Esophagus muscularis mucosa (tissue), 4 donors: ENCODE measurements around the gene RPL6. TPM values are rescaled to one million over a fixed set of nuclear protein-coding genes. Genes with fewer than 3 reads are reported as not detected.
"Not testable (repeated sequence)": the region's sequence is repeated elsewhere in the genome, so short reads cannot be mapped to it uniquely, and the experiment has no call there.

Source experiments
- DNase-seq: peaks from one replicate; pipeline ENCODE4 v3.0.0-alpha.2; 2017; ENCODE audit errors: extremely low spot score
- H3K27ac ChIP-seq, 4 donors: fragments of 200-600 bp; sonication (generic); replicated peaks in 1 of 4; 1 replicate in 3 of 4; 2 replicates in 1 of 4; pipeline ENCODE4 v1.5.1; 2016 to 2019; ENCODE audit warnings: mild to moderate bottlenecking in 1 of 4
- H3K27me3 ChIP-seq, 4 donors: fragments of 200-600 bp; sonication (generic); one replicate each; pipeline versions ENCODE4 v1.5.1 to v1.6.0; 2016 to 2019
- H3K36me3 ChIP-seq, 4 donors: fragments of 200-600 bp; sonication (generic); one replicate each; pipeline ENCODE4 v1.5.1; 2016 to 2019
- H3K4me1 ChIP-seq, 4 donors: fragments of 200-600 bp; sonication (generic); one replicate each; pipeline ENCODE4 v1.5.1; 2016 to 2019
- H3K4me3 ChIP-seq, 4 donors: fragments of 200-600 bp; sonication (generic); 1 replicate in 2 of 4; 2 replicates in 2 of 4; pipeline ENCODE4 v1.5.1; 2016 to 2019; ENCODE audit warnings: mild to moderate bottlenecking in 4 of 4, moderate library complexity in 1 of 4
- H3K9me3 ChIP-seq, 4 donors: fragments of 200-600 bp; sonication (generic); 1 replicate in 3 of 4; 2 replicates in 1 of 4; pipeline ENCODE4 v1.5.1; 2016 to 2019
- EP300 ChIP-seq: sonication (generic); formaldehyde crosslinking; IDR thresholded peaks from one replicate; pipeline ENCODE4 v1.6.1; 2017; ENCODE audit warnings: antibody characterized with exemption
- POLR2A ChIP-seq: fragments of 450-650 bp; IDR thresholded peaks from one replicate; pipeline ENCODE4 v1.6.1; 2017; ENCODE audit warnings: antibody characterized with exemption, moderate library complexity, mild to moderate bottlenecking, low read depth
- POLR2AphosphoS5 ChIP-seq, 2 donors: sonication (generic); formaldehyde crosslinking; IDR thresholded peaks; one replicate each; pipeline ENCODE4 v1.6.1; 2017; ENCODE audit warnings: antibody characterized with exemption in 2 of 2
- WGBS: methylation state at CpG from one replicate; pipeline ENCODE4 v1.1.5; 2018; 5-methylcytosine and 5-hydroxymethylcytosine counted together
- intact Hi-C: fragments of 100-400 bp; cut with DNase I; formaldehyde crosslinking; loops from one replicate; pipeline ENCODE4 v1.15.1; 2023
- total RNA-seq, 4 donors: library from RNA; depleted of rRNA; stranded (reverse); fragments of >200 nt; gene quantifications; one replicate each; pipeline versions ENCODE4 v1.1.0 to v1.2.1, GENCODE V29; 2016
- TF ChIP-seq, protein P1 (sequence below), 3 experiments: fragments of 200-600 bp in 2 of 3; fragments of 450-650 bp in 1 of 3; sonication (generic) in 2 of 3; IDR thresholded peaks; one replicate each; pipeline ENCODE4 v1.5.1; 2017 to 2019; ENCODE audit warnings: antibody characterized with exemption in 3 of 3, mild to moderate bottlenecking in 2 of 3, moderate library complexity in 1 of 3

Gene RPL6
- total RNA-seq, 4 donors from 2014 or later, result 946 to 1,705 (median 1,459) TPM

DNA sequence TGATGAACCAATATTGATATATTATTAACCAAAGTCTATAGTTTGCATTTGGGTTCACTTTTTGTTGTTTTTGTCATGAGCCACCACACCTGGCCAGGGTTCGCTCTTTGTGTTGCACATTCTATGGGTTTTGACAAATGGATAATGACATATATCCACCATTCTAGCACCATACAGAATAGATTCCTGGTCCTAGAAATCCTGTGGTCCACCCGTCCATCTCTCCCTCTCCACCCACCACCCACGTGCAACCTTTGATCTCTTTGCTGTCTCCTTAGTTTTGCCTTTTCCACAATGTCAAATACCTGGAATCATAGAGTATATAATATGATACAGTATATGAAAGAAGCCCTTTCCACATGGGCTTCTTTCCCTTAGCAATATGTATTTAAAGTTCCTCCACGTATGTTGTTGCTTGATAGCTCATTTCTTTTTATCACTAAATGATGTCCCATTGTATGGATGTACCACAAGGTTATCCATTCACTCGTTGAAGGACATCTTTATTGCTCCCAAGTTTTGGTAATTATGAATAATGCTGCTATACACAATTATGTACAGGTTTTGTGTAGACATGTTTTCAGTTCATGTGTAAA is 7.4 kb downstream of the RPL6 start:
- Histone ChIP-seq H3K4me1 (peaks cover under 1 to 11% (median 3%) of the 10 kb centered on the region in 4 donors), H3K4me3 (no peak overlapping the region), H3K36me3 (peaks cover 28 to 35% (median 31%) of the 10 kb centered on the region in 4 donors), H3K27ac (no peak overlapping the region), H3K9me3 (no peaks in the 10 kb centered on the region), H3K27me3 (no peaks in the 10 kb centered on the region)
- intact Hi-C loops, result no loop called here
- TF ChIP-seq, protein P1, sequence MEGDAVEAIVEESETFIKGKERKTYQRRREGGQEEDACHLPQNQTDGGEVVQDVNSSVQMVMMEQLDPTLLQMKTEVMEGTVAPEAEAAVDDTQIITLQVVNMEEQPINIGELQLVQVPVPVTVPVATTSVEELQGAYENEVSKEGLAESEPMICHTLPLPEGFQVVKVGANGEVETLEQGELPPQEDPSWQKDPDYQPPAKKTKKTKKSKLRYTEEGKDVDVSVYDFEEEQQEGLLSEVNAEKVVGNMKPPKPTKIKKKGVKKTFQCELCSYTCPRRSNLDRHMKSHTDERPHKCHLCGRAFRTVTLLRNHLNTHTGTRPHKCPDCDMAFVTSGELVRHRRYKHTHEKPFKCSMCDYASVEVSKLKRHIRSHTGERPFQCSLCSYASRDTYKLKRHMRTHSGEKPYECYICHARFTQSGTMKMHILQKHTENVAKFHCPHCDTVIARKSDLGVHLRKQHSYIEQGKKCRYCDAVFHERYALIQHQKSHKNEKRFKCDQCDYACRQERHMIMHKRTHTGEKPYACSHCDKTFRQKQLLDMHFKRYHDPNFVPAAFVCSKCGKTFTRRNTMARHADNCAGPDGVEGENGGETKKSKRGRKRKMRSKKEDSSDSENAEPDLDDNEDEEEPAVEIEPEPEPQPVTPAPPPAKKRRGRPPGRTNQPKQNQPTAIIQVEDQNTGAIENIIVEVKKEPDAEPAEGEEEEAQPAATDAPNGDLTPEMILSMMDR (IDR thresholded peaks at IDR 0.05), result no peak
- TF ChIP-seq EP300 (no peak), POLR2A (no peak), POLR2AphosphoS5 (IDR thresholded peaks at IDR 0.05) (no peak)
- 72% methylated on average over 5 of the region's 5 CpGs for WGBS
- DNase-seq, result no peak

DNA sequence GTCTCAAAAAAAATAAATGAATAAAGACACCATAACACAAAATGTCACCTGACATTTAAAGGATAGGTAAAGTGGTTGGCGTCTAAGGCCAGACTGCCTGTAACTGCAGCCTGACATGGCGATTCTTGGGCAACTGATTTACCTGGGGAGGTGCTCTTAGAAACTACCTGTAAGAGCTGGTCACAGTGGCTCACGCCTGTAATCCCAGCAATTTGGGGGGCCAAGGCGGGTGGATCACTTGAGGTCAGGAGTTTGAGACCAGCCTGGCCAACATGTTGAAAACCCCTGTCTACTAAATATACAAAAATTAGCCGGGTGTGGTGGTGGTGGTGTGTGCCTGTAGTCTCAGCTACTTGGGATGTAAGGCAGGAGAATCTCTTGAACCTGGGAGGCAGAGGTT is 8.4 kb downstream of the RPL6 start:
- no peak for TF ChIP-seq POLR2AphosphoS5 (IDR thresholded peaks at IDR 0.05)
- TF ChIP-seq, protein P1 (IDR thresholded peaks at IDR 0.05), result no peak
- no peak for TF ChIP-seq EP300
- no peak for TF ChIP-seq POLR2A
- H3K27me3 ChIP-seq, result no peaks in the 10 kb centered on the region
- no peak for DNase-seq
- H3K27ac ChIP-seq, result no peak overlapping the region
- H3K4me3 ChIP-seq, result no peak overlapping the region
- peaks cover 0 to 1% (median 0%) of the 10 kb centered on the region in 4 donors for H3K4me1 ChIP-seq
- H3K36me3 ChIP-seq, result peaks cover 18 to 26% (median 22%) of the 10 kb centered on the region in 4 donors
- no peaks in the 10 kb centered on the region for H3K9me3 ChIP-seq
- WGBS, result 88% methylated on average over 5 of the region's 5 CpGs
- intact Hi-C loops, result no loop called here

DNA sequence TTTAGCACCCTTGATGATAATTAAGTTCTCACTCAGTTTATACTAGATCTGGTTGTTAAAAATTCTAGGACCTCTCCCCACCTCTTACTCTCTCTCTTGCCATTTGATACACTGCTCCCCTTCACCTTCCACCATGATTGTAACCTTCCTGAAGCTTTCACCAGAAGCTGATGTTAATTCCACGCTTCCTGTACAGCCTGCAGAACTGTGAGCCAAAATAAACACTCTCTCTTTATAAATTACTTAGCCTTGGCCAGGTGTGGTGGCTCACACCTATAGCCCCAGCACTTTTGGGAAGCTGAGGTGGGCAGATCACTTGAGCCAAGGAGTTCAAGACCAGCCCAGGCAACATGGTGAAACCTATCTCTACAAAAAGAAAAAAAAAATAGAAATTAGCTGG is 16.1 kb downstream of the RPL6 start:
- intact Hi-C loops, result no loop called here
- WGBS, result 84% methylated on average over 1 of the region's 1 CpG
- Histone ChIP-seq H3K9me3 (no peaks in the 10 kb centered on the region), H3K4me3 (no peak overlapping the region), H3K27me3 (no peaks in the 10 kb centered on the region), H3K36me3 (no peaks in the 10 kb centered on the region), H3K4me1 (no peaks in the 10 kb centered on the region), H3K27ac (no peak overlapping the region)
- no peak for DNase-seq
- TF ChIP-seq, protein P1 (IDR thresholded peaks at IDR 0.05), result no peak

DNA sequence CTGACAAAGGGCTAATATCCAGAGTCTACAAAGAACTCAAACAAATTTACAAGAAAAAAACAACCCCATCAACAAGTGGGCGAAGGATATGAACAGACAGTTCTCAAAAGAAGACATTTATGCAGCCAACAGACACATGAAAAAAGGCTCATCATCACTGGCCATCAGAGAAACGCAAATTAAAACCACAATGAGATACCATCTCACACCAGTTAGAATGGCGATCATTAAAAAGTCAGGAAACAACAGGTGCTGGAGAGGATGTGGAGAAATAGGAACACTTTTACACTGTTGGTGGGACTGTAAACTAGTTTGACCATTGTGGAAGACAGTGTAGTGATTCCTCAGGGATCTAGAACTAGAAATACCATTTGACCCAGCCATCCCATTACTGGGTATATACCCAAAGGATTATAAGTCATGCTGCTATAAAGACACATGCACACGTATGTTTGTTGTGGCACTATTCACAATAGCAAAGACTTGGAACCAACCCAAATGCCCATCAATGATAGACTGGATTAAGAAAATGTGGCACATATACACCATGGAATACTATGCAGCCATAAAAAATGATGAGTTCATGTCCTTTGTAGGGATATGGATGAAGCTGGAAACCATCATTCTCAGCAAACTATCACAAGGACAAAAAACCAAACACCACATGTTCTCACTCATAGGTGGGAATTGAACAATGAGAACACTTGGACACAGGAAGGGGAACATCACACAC is 19.3 kb downstream of the RPL6 start:
- intact Hi-C loops, result loop anchor here (5.0 to 10.0 kb wide), 3 partner anchors 108 to 445 kb away; no protein-coding TSS in a partner anchor
- H3K4me3 ChIP-seq, DNase-seq, H3K9me3 ChIP-seq, H3K4me1 ChIP-seq, H3K36me3 ChIP-seq, H3K27me3 ChIP-seq, H3K27ac ChIP-seq: not testable (repeated sequence)
- 87% methylated on average over 3 of the region's 4 CpGs for WGBS

DNA sequence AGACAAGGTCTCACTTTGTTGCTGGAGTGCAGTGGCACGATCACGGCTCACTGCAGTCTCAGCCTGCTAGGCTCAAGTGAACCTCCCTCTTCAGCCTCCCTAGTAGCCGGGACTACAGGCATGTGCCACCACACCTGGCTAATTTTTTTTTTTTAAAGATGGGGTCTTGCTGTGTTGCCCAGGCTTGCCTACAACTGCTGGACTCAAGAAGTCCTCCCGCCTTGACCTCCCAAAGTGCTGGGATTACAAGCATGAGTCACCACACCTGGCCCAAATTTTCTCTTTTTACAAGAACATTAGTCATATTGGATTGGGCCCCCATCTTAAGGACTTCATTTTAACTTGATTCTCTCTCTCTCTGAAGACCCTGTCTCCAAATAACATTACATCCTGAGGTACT is 20.2 kb downstream of the RPL6 start:
- Histone ChIP-seq H3K27ac (no peak overlapping the region), H3K36me3 (no peaks in the 10 kb centered on the region), H3K9me3 (no peaks in the 10 kb centered on the region), H3K27me3 (no peaks in the 10 kb centered on the region), H3K4me1 (peaks cover 0 to 9% (median 7%) of the 10 kb centered on the region in 4 donors), H3K4me3 (no peak overlapping the region)
- no peak for DNase-seq
- 90% methylated on average over 4 of the region's 4 CpGs for WGBS
- TF ChIP-seq POLR2AphosphoS5 (IDR thresholded peaks at IDR 0.05), result no peak
- TF ChIP-seq POLR2A, result no peak
- no peak for TF ChIP-seq EP300
- TF ChIP-seq, protein P1 (IDR thresholded peaks at IDR 0.05), result no peak
- intact Hi-C loops, result loop anchor here (5.0 to 10.0 kb wide), 3 partner anchors 107 to 444 kb away; no protein-coding TSS in a partner anchor
